ENCODE data around the gene GBA3.

Gene GBA3

DNA sequence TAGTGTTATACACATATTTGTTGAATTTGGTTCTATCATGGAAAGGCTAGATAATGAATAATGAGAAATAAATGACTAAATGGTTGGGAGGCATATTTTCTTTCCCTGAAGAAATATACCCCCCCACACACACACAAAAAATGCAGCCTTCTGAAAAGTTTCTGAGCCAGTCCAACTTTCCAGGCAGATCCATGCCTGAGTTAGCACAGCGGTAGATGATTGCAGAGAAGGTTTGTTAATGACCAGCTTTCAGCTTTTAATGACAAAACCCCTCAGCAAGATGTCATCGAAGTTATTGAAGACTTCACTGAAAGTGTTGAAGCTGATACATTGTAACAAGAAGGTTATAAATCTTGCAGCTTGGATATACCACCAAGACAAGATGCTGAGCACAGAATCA is 61.4 kb downstream of the GBA3 start:
- Histone ChIP-seq H3K27me3 (ENCODE audit: insufficient read depth, low read length) (no peaks in the 10 kb centered on the region), H3K4me1 (ENCODE audit: insufficient read depth, low read length) (no peaks in the 10 kb centered on the region), H3K4me3 (ENCODE audit: low read length) (no peak overlapping the region), H3K9me3 (ENCODE audit: low read length) (no peaks in the 10 kb centered on the region), H3K36me3 (ENCODE audit: insufficient read depth, low read length) (no peaks in the 10 kb centered on the region), H2AFZ (ENCODE audit: low read depth, low read length) (no peak overlapping the region)

DNA sequence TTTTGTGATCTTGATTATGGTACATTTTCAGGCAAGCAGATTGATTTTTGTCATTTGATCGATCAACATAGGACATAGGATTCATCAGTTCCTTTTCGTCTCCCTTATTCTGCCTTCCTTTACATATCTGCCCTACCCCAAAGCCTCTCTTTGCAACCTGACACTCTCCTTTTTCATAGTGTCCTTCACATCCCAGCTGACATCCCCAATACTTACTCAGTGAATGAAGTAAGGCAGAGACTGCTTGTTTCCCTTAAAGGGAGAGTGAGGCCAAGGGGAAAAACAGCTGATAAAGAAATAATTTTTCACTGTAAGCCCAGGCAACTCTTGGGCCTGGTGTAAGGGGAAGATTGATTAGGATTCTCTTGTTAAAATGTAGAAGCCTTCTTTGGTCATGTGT is 69.8 kb downstream of the GBA3 start:
- no peaks in the 10 kb centered on the region for H3K36me3 ChIP-seq (ENCODE audit: insufficient read depth, low read length)
- H3K27me3 ChIP-seq (ENCODE audit: insufficient read depth, low read length) = no peaks in the 10 kb centered on the region
- no peak overlapping the region for H2AFZ ChIP-seq (ENCODE audit: low read depth, low read length)
- H3K9me3 ChIP-seq (ENCODE audit: low read length) = no peaks in the 10 kb centered on the region
- no peaks in the 10 kb centered on the region for H3K4me1 ChIP-seq (ENCODE audit: insufficient read depth, low read length)
- H3K4me3 ChIP-seq (ENCODE audit: low read length) = no peak overlapping the region

DNA sequence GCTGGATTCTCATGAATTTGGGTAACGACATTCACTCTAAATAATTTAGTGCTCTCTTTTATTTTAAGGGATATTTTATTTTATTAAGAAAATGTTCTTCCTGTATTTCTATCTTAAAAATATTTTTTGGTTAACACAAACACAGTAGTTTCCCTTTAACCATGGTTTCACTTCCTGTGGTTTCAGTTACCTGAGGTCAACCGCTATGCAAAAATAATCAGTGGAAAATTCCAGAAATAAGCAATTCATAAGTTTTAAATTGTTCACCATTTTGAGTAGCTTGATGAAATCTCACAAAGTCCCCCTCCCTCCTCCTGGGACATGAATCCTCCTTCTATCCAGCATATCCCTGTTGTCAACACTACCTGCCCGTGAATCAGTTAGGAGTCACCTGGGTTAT is 71.4 kb downstream of the GBA3 start:
- no peaks in the 10 kb centered on the region for H3K27me3 ChIP-seq (ENCODE audit: insufficient read depth, low read length)
- no peaks in the 10 kb centered on the region for H3K36me3 ChIP-seq (ENCODE audit: insufficient read depth, low read length)
- no peak overlapping the region for H2AFZ ChIP-seq (ENCODE audit: low read depth, low read length)
- no peaks in the 10 kb centered on the region for H3K9me3 ChIP-seq (ENCODE audit: low read length)
- H3K4me1 ChIP-seq (ENCODE audit: insufficient read depth, low read length) = no peaks in the 10 kb centered on the region
- no peak overlapping the region for H3K4me3 ChIP-seq (ENCODE audit: low read length)

DNA sequence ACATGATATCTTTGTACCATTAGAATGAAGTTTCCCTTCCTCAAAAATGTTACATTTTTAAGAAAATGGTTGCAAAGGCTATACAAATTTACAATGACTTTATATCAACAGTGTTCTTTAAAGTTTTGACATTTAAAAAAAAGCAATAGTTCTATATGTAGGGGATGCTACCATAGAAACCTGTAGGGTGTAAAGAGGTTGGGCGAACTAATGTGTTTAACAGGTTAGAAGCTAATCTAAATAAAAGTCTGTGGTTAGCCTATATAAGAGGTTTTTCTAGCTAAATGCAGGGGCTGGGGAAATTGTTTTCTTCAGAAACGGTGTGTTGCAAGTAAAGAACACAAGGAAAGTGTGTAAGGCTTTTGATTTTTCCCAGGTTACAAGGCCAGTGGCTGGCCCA is 73.3 kb downstream of the GBA3 start:
- no peaks in the 10 kb centered on the region for H3K4me1 ChIP-seq (ENCODE audit: insufficient read depth, low read length)
- H2AFZ ChIP-seq (ENCODE audit: low read depth, low read length) = no peak overlapping the region
- no peaks in the 10 kb centered on the region for H3K27me3 ChIP-seq (ENCODE audit: insufficient read depth, low read length)
- H3K9me3 ChIP-seq (ENCODE audit: low read length) = no peaks in the 10 kb centered on the region
- no peak overlapping the region for H3K4me3 ChIP-seq (ENCODE audit: low read length)
- H3K36me3 ChIP-seq (ENCODE audit: insufficient read depth, low read length) = no peaks in the 10 kb centered on the region

DNA sequence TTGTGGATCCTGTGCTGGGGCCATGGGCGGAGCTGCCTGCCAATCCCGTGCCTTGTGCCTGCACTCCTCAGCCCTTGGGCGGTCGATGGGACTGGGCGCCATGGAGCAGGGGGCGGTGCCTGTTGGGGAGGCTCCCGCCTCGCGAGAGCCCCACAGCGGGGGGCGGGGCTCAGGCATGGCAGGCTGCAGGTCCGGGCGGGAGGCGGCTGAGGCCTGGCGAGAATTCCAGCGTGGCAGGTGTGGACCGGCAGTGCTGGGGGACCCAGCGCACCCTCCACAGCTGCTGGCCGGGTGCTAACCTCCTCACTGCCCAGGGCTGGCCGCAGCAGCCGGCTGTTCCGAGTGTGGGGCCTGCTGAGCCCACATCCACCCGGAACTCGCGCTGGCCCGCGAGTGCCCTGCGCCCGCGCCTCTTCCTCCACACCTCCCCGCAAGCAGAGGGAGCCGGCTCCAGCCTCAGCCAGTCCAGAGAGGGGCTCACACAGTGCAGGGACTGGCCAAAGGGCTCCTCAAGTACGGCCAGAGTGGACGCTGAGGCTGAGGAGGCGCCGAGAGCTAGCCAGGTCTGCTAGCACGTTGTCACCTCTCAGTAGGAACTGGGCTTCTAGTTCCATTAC is 85.9 kb downstream of the GBA3 start:
- no peaks in the 10 kb centered on the region for H3K36me3 ChIP-seq (ENCODE audit: insufficient read depth, low read length)
- no peak overlapping the region for H2AFZ ChIP-seq (ENCODE audit: low read depth, low read length)
- no peaks in the 10 kb centered on the region for H3K4me1 ChIP-seq (ENCODE audit: insufficient read depth, low read length)
- H3K27me3 ChIP-seq (ENCODE audit: insufficient read depth, low read length) = no peaks in the 10 kb centered on the region
- no peak overlapping the region for H3K4me3 ChIP-seq (ENCODE audit: low read length)
- no peaks in the 10 kb centered on the region for H3K9me3 ChIP-seq (ENCODE audit: low read length)

DNA sequence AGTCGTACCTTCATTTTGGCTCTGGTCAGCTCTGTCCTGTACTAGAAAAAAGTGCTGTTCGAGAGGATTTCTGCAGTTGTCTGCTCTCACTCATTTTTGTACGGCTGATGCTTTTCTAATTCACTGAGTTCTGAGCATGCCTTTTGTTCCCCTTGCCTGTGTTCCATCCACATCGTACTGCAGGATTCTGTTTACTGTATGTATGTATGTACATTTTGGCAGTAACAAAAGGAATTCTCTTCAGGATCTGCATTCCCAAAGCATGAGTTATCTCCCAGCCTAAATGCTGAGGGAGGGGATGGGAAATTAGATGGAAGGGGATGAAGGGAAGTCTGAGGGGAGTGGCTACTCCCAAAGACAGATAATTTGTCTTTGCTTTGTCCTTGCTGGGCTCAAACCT is 87.6 kb downstream of the GBA3 start:
- no peaks in the 10 kb centered on the region for H3K36me3 ChIP-seq (ENCODE audit: insufficient read depth, low read length)
- no peaks in the 10 kb centered on the region for H3K4me1 ChIP-seq (ENCODE audit: insufficient read depth, low read length)
- H3K9me3 ChIP-seq (ENCODE audit: low read length) = no peaks in the 10 kb centered on the region
- no peaks in the 10 kb centered on the region for H3K27me3 ChIP-seq (ENCODE audit: insufficient read depth, low read length)
- no peak overlapping the region for H2AFZ ChIP-seq (ENCODE audit: low read depth, low read length)
- H3K4me3 ChIP-seq (ENCODE audit: low read length) = no peak overlapping the region

DNA sequence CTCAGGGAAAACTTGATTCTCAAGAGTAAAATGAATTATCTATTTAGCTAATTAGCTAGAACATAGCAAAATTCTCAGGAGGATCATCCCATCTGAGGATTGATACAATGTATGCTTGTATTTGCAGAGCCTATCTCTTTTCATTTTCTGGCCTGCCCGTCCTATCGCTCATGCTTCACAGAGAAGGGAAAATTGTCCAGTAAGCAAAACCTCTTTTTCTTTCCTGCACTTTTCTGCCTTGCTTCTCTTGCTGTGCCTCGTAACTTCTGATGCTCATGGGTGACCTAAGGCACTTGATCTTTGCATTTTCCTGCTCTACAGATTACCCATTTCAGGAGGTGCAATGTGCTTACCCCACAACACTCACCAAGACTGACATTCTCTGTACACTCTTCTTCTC is 88.1 kb downstream of the GBA3 start:
- Histone ChIP-seq H3K27me3 (ENCODE audit: insufficient read depth, low read length) (no peaks in the 10 kb centered on the region), H3K36me3 (ENCODE audit: insufficient read depth, low read length) (no peaks in the 10 kb centered on the region), H3K4me3 (ENCODE audit: low read length) (no peak overlapping the region), H2AFZ (ENCODE audit: low read depth, low read length) (no peak overlapping the region), H3K4me1 (ENCODE audit: insufficient read depth, low read length) (no peaks in the 10 kb centered on the region), H3K9me3 (ENCODE audit: low read length) (no peaks in the 10 kb centered on the region)

DNA sequence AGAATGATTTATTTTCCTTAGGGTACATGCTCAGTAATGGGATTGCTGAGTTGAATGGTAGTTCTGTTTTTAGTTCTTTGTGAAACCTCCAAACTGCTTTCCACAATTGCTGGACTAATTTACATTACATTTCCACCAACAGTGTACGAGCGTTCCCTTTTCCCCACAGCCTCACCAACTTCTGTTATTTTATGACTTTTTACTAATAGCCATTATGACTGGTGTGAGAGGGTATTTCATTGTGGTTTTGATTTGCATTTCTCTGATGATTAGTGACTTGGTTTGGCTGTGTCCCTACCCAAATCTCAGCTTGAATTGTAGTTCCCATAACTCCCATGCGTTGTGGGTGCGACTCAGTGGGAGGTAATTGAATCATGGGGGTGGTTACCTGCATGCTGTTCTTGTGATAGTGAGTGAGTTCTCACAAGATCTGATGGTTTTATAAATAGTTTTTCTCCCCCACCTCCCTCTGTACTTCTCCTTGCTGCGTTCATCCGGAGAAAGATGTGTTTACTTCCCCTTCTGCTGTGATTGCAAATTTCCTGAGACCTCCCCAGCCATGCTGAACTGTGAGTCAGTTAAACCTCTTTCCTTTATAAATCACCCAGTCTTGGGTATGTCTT is 95.1 kb downstream of the GBA3 start:
- H3K4me3 ChIP-seq (ENCODE audit: low read length) = no peak overlapping the region
- no peaks in the 10 kb centered on the region for H3K27me3 ChIP-seq (ENCODE audit: insufficient read depth, low read length)
- no peaks in the 10 kb centered on the region for H3K36me3 ChIP-seq (ENCODE audit: insufficient read depth, low read length)
- no peak overlapping the region for H2AFZ ChIP-seq (ENCODE audit: low read depth, low read length)
- no peaks in the 10 kb centered on the region for H3K9me3 ChIP-seq (ENCODE audit: low read length)
- H3K4me1 ChIP-seq (ENCODE audit: insufficient read depth, low read length) = no peaks in the 10 kb centered on the region

DNA sequence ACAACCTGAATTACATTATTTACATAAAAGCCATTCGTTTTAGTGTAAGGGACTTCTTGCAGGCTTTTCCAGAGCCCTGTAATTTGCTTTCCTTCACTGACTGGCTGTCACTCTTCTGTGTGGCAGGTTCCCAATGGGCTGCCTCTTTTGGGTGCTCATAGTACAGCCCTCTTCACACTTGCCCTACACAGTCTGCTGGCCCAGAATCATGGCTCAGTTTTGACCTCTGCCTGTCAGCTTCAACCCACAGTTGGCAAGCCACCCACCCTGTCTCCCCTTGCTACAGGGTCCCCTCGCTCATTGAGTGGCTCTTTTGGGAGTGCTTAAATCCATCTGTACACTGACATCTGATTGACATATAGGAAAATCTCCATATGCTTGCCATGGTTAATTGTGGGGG is 97.9 kb downstream of the GBA3 start:
- Histone ChIP-seq H3K4me3 (ENCODE audit: low read length) (no peak overlapping the region), H3K9me3 (ENCODE audit: low read length) (no peaks in the 10 kb centered on the region), H3K4me1 (ENCODE audit: insufficient read depth, low read length) (no peaks in the 10 kb centered on the region), H3K36me3 (ENCODE audit: insufficient read depth, low read length) (no peaks in the 10 kb centered on the region), H2AFZ (ENCODE audit: low read depth, low read length) (no peak overlapping the region), H3K27me3 (ENCODE audit: insufficient read depth, low read length) (no peaks in the 10 kb centered on the region)

DNA sequence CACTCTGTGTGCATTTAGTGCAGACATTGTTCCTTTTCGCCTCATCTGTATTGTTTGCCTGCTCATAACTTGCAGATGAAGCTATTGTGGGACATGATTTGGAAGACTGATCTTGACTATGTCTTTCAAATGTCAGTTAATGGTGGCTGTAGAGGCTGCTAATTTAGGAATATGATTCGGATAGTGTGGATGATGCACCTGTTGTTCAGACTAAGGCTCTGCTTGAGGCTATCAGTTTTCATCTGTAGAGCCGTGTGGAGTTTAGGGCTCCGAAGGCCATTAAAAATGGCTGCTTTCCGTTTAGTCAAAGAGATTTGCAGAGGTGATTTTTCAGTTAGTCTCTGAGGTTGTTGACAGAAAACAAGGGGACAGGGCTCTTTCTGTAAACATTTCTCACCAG is 102.0 kb downstream of the GBA3 start:
- Histone ChIP-seq H3K27me3 (ENCODE audit: insufficient read depth, low read length) (no peaks in the 10 kb centered on the region), H3K4me1 (ENCODE audit: insufficient read depth, low read length) (no peaks in the 10 kb centered on the region), H3K36me3 (ENCODE audit: insufficient read depth, low read length) (no peaks in the 10 kb centered on the region), H3K9me3 (ENCODE audit: low read length) (no peaks in the 10 kb centered on the region), H2AFZ (ENCODE audit: low read depth, low read length) (no peak overlapping the region), H3K4me3 (ENCODE audit: low read length) (no peak overlapping the region)

DNA sequence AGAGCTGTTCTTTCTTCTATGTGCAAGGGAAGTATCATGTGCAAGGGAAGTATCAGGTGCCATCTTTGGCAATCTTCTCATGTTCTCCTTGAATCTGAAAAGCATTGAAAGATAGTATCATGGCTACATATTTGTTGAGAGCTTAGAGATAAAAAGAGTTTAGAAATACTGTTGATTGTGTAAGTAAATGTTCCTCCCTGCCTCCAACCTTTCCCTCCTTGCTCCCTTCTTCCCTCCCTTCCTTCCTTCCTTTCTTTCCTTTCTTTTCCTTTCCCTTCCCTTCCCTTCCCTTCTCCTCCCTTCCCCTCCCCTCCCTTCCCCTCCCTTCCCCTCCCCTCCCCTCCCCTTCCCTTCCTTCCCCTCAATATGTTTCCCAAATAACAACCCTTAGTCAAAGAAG is 108.7 kb downstream of the GBA3 start:
- Histone ChIP-seq H3K9me3 (ENCODE audit: low read length) (no peaks in the 10 kb centered on the region), H3K4me1 (ENCODE audit: insufficient read depth, low read length) (no peaks in the 10 kb centered on the region), H3K27me3 (ENCODE audit: insufficient read depth, low read length) (no peaks in the 10 kb centered on the region), H3K4me3 (ENCODE audit: low read length) (no peak overlapping the region), H3K36me3 (ENCODE audit: insufficient read depth, low read length) (no peaks in the 10 kb centered on the region), H2AFZ (ENCODE audit: low read depth, low read length) (no peak overlapping the region)

DNA sequence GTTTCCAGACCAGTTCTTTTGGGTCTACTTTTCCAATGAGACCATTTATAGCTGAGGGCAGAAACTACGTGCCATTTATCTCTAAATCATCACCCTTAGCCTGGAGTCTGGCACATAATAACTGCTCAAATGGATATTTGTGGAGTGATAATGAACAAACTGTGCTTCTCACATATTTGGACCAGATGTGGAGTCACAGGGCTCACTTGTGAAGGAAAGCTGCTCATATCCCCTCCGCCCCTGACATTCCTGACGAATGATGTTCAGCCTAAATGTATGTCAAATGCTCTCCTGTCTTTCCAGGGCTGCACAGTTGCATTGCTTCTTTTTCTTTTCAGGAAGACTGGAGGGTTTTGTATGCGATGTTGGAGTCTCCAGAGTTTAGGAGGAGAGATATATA is 110.1 kb downstream of the GBA3 start:
- Histone ChIP-seq H3K36me3 (ENCODE audit: insufficient read depth, low read length) (no peaks in the 10 kb centered on the region), H2AFZ (ENCODE audit: low read depth, low read length) (no peak overlapping the region), H3K4me1 (ENCODE audit: insufficient read depth, low read length) (no peaks in the 10 kb centered on the region), H3K9me3 (ENCODE audit: low read length) (no peaks in the 10 kb centered on the region), H3K4me3 (ENCODE audit: low read length) (no peak overlapping the region), H3K27me3 (ENCODE audit: insufficient read depth, low read length) (no peaks in the 10 kb centered on the region)

DNA sequence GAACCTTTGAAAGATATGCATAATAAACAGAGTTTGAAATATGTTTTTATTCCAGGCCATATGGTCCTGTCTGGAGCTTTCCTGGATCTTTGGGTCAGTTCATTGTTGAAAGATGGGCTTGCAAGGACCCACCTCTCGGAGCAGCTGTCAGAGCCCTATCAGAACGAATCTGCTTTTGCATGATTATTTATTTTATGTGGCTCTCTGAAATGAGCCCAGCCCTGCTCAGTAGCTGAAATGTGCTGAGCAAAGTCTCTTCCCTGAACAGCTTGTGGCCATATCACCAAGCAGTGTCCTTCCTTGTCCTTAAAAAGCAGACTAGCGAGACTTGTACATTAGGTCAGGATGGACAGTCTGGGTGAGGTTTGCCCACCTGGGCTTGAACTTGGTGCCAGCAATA is 110.8 kb downstream of the GBA3 start:
- Histone ChIP-seq H3K4me3 (ENCODE audit: low read length) (no peak overlapping the region), H3K4me1 (ENCODE audit: insufficient read depth, low read length) (no peaks in the 10 kb centered on the region), H3K9me3 (ENCODE audit: low read length) (no peaks in the 10 kb centered on the region), H2AFZ (ENCODE audit: low read depth, low read length) (no peak overlapping the region), H3K27me3 (ENCODE audit: insufficient read depth, low read length) (no peaks in the 10 kb centered on the region), H3K36me3 (ENCODE audit: insufficient read depth, low read length) (no peaks in the 10 kb centered on the region)

DNA sequence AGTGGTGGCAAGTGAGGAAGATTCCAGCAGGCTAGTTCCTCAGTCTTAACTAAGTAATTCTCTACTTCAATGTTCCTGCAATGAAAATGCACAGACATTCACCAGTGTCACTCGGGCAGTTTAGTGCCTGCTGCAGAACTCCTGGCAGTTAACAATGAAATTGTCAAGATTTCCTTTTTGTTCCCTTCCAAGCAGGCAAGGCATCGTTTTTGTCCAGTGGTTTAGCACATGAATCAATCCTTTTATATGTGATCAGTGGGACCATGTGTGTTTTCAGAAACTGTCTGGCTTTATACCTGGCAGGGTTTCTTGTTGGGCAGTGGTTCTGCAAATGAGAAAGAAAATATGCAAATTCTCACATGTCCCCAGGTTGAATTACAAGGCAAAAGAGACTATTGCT is 122.2 kb downstream of the GBA3 start:
- Histone ChIP-seq H3K9me3 (ENCODE audit: low read length) (no peaks in the 10 kb centered on the region), H3K4me1 (ENCODE audit: insufficient read depth, low read length) (no peaks in the 10 kb centered on the region), H3K36me3 (ENCODE audit: insufficient read depth, low read length) (no peaks in the 10 kb centered on the region), H3K4me3 (ENCODE audit: low read length) (no peak overlapping the region), H2AFZ (ENCODE audit: low read depth, low read length) (no peak overlapping the region), H3K27me3 (ENCODE audit: insufficient read depth, low read length) (no peaks in the 10 kb centered on the region)
